KMS-11 (cell line): ENCODE data around the gene AATF.

ENCODE experiments used
- H2AFZ ChIP-seq: fragments of 200-600 bp; sonication (generic); 2 replicates; pipeline ENCODE4 v1.6.1; 2016; ENCODE audit warnings: antibody characterized with exemption, mixed run types, low read depth
- H3K27ac ChIP-seq: fragments of 200-600 bp; sonication (generic); 2 replicates; pipeline ENCODE4 v1.6.1; 2016; ENCODE audit warnings: mild to moderate bottlenecking, mixed run types
- H3K27me3 ChIP-seq: fragments of 200-600 bp; sonication (generic); 2 replicates; pipeline ENCODE4 v1.6.1; 2017; ENCODE audit warnings: mild to moderate bottlenecking, low read depth, mixed run types, moderate library complexity; ENCODE audit not compliant: insufficient read depth
- H3K36me3 ChIP-seq: fragments of 200-600 bp; sonication (generic); 2 replicates; pipeline ENCODE4 v1.6.1; 2017; ENCODE audit warnings: mild to moderate bottlenecking, mixed run types; ENCODE audit not compliant: insufficient read depth
- H3K4me1 ChIP-seq: fragments of 200-600 bp; sonication (generic); 2 replicates; pipeline ENCODE4 v1.6.1; 2016; ENCODE audit warnings: mild to moderate bottlenecking, low read depth, mixed run types; ENCODE audit not compliant: poor library complexity, severe bottlenecking
- H3K4me2 ChIP-seq: fragments of 200-600 bp; sonication (generic); 2 replicates; pipeline ENCODE4 v1.7.0; 2016; ENCODE audit warnings: mild to moderate bottlenecking, mixed run types
- H3K4me3 ChIP-seq: fragments of 200-600 bp; sonication (generic); IDR thresholded peaks from 2 replicates; pipeline ENCODE4 v1.6.1; 2017; ENCODE audit warnings: low read depth, low read length, mixed read lengths; ENCODE audit not compliant: insufficient read depth
- H3K79me2 ChIP-seq: fragments of 200-600 bp; sonication (generic); 2 replicates; pipeline ENCODE4 v1.6.1; 2016; ENCODE audit warnings: low read depth, mixed run types; ENCODE audit not compliant: insufficient read depth
- H3K9ac ChIP-seq: fragments of 200-600 bp; sonication (generic); 2 replicates; pipeline ENCODE4 v1.6.1; 2016; ENCODE audit warnings: mild to moderate bottlenecking, mixed run types
- H4K20me1 ChIP-seq: fragments of 200-600 bp; sonication (generic); 2 replicates; pipeline ENCODE4 v1.6.1; 2016; ENCODE audit warnings: mild to moderate bottlenecking, mixed run types; ENCODE audit not compliant: insufficient read depth
- TF ChIP-seq, protein P1 (sequence below): fragments of 200-600 bp; sonication (generic); conservative IDR thresholded peaks from 2 replicates; pipeline ENCODE4 v1.6.1; 2017; ENCODE audit warnings: low read depth, mild to moderate bottlenecking, antibody characterized with exemption, low read length, moderate library complexity, mixed read lengths

Gene AATF

GRCh38 chr17:36918211-36918691, 30.5 kb upstream of the AATF start:
- H3K27ac ChIP-seq: no peak overlapping the region
- no peaks in the 10 kb centered on the region for H4K20me1 ChIP-seq
- no peaks in the 10 kb centered on the region for H3K4me1 ChIP-seq
- H3K79me2 ChIP-seq: no peaks in the 10 kb centered on the region
- H2AFZ ChIP-seq: no peak overlapping the region
- no peak overlapping the region for H3K4me2 ChIP-seq
- no peak overlapping the region for H3K9ac ChIP-seq
- TF ChIP-seq, protein P1, sequence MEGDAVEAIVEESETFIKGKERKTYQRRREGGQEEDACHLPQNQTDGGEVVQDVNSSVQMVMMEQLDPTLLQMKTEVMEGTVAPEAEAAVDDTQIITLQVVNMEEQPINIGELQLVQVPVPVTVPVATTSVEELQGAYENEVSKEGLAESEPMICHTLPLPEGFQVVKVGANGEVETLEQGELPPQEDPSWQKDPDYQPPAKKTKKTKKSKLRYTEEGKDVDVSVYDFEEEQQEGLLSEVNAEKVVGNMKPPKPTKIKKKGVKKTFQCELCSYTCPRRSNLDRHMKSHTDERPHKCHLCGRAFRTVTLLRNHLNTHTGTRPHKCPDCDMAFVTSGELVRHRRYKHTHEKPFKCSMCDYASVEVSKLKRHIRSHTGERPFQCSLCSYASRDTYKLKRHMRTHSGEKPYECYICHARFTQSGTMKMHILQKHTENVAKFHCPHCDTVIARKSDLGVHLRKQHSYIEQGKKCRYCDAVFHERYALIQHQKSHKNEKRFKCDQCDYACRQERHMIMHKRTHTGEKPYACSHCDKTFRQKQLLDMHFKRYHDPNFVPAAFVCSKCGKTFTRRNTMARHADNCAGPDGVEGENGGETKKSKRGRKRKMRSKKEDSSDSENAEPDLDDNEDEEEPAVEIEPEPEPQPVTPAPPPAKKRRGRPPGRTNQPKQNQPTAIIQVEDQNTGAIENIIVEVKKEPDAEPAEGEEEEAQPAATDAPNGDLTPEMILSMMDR: no peak
- H3K27me3 ChIP-seq: no peaks in the 10 kb centered on the region
- no peaks in the 10 kb centered on the region for H3K36me3 ChIP-seq
- no peak overlapping the region for H3K4me3 ChIP-seq

DNA sequence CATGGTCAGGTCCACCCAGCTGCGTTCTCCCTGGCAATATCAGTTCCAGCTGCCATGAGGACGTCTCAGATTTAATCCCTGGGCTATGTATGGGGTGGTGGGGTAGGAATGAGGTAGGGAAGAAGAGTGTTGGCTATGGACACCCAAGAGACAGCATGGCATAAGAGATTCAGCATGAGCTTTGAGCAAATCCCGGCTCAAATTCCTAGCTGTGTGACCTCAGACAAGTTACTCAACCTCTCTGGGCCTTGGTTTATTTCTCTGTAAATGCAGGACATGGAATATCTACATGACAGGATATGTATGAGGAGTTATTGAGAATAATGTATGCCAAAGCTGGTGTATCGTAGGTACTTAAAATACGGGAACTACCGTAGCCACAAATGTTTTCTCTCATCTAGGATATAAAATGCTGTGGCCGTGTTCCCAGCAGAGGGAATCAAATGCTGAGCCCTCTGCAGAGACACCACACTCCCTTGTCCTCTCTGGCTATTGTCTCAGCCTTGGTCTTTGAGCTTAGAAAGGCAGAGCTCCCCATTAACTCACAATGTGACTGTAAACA, 29.3 kb upstream of the AATF start:
- Histone ChIP-seq H3K79me2 (no peaks in the 10 kb centered on the region), H3K4me1 (no peaks in the 10 kb centered on the region), H3K9ac (no peak overlapping the region), H3K36me3 (no peaks in the 10 kb centered on the region), H3K4me2 (no peak overlapping the region), H3K27me3 (no peaks in the 10 kb centered on the region), H3K4me3 (no peak overlapping the region), H2AFZ (no peak overlapping the region), H4K20me1 (no peaks in the 10 kb centered on the region), H3K27ac (no peak overlapping the region)
- TF ChIP-seq, protein P1: no peak

GRCh38 chr17:36920032-36921005, 28.4 kb upstream of the AATF start:
- Histone ChIP-seq H3K27ac (no peak overlapping the region), H3K27me3 (no peaks in the 10 kb centered on the region), H2AFZ (no peak overlapping the region), H3K36me3 (no peaks in the 10 kb centered on the region), H3K9ac (no peak overlapping the region), H3K4me2 (no peak overlapping the region), H4K20me1 (no peaks in the 10 kb centered on the region), H3K79me2 (no peaks in the 10 kb centered on the region), H3K4me3 (no peak overlapping the region), H3K4me1 (no peaks in the 10 kb centered on the region)
- TF ChIP-seq, protein P1: no peak

- no peaks in the 10 kb centered on the region for H4K20me1 ChIP-seq
- H3K27ac ChIP-seq: no peak overlapping the region
- H2AFZ ChIP-seq: no peak overlapping the region
- H3K27me3 ChIP-seq: no peaks in the 10 kb centered on the region
- TF ChIP-seq, protein P1: no peak
- no peak overlapping the region for H3K9ac ChIP-seq
- no peak overlapping the region for H3K4me3 ChIP-seq
- no peaks in the 10 kb centered on the region for H3K36me3 ChIP-seq
- H3K4me1 ChIP-seq: no peaks in the 10 kb centered on the region
- no peaks in the 10 kb centered on the region for H3K79me2 ChIP-seq
- H3K4me2 ChIP-seq: no peak overlapping the region
Observed at GRCh38 chr17:36921095-36921851, 27.5 kb upstream of the AATF start.
